Testis (tissue), 3 donors: ENCODE data around the gene C1orf198. TPM values are rescaled to one million over a fixed set of nuclear protein-coding genes. Genes with fewer than 3 reads are reported as not detected.

Source experiments
- DNase-seq: peaks from one replicate; pipeline ENCODE4 v3.0.0-alpha.2; 2019
- H3K27ac ChIP-seq, 2 donors: fragments of 200-600 bp; sonication (generic); one replicate each; pipeline ENCODE4 v1.5.1; 2019
- H3K27me3 ChIP-seq: fragments of 200-600 bp; sonication (generic); one replicate; pipeline ENCODE4 v1.5.1; 2019
- H3K36me3 ChIP-seq: fragments of 200-600 bp; sonication (generic); one replicate; pipeline ENCODE4 v1.5.1; 2017; ENCODE audit warnings: low read depth; ENCODE audit errors: missing control alignments
- H3K4me1 ChIP-seq: fragments of 200-600 bp; sonication (generic); one replicate; pipeline ENCODE4 v1.5.1; 2019
- H3K4me3 ChIP-seq, 2 donors: fragments of 200-600 bp; sonication (generic); one replicate each; pipeline ENCODE4 v1.5.1; 2017 to 2019
- H3K9me3 ChIP-seq: fragments of 200-600 bp; sonication (generic); one replicate; pipeline ENCODE4 v1.5.1; 2017
- CTCF ChIP-seq, 3 experiments: fragments of 450-650 bp in 2 of 3; fragments of 200-600 bp in 1 of 3; sonication (generic) in 1 of 3; IDR thresholded peaks; one replicate each; pipeline ENCODE4 v1.5.1; 2016 to 2019; ENCODE audit warnings: antibody characterized with exemption in 3 of 3, mild to moderate bottlenecking in 2 of 3, moderate library complexity in 1 of 3
- POLR2A ChIP-seq: fragments of 450-650 bp; IDR thresholded peaks from one replicate; pipeline ENCODE4 v1.6.1; 2017; ENCODE audit warnings: antibody characterized with exemption, mild to moderate bottlenecking, moderate library complexity
- WGBS, 2 donors: methylation state at CpG; one replicate each; pipeline ENCODE4 v1.1.5; 2018; 5-methylcytosine and 5-hydroxymethylcytosine counted together
- intact Hi-C: fragments of 100-400 bp; cut with DNase I; formaldehyde crosslinking; loops from one replicate; pipeline ENCODE4 v1.15.1; 2023; ENCODE audit warnings: low total_unique reads
- polyA plus RNA-seq: library from polyadenylated mRNA; stranded (reverse); fragments of 350-450 nt; fragmentation: Illumina TruSeq; extraction: RNeasy Lipid Tissue Mini Kit (QIAGEN cat#74804); gene quantifications from one replicate; pipeline ENCODE4 v1.2.3, GENCODE V29; 2014; ENCODE audit warnings: low read depth, low replicate concordance; ENCODE audit not compliant: insufficient read depth
- total RNA-seq, 2 donors: library from RNA; depleted of rRNA; stranded (reverse); fragments of >200 nt; gene quantifications; one replicate each; pipeline ENCODE4 v1.2.3, GENCODE V29; 2016

Gene C1orf198
- total and polyA plus RNA-seq, 3 donors from 2014 or later = 14.6 to 26.6 (median 20.2) TPM

GRCh38 chr1:230894664-230895063, 26.3 kb upstream of the C1orf198 start:
- no peak overlapping the region for H3K27ac ChIP-seq
- no peak overlapping the region for H3K4me3 ChIP-seq
- peaks cover 5% of the 10 kb centered on the region for H3K4me1 ChIP-seq
- no peaks in the 10 kb centered on the region for H3K9me3 ChIP-seq
- WGBS, 2 donors = 93 to 94% methylated on average over 5 of the region's 5 CpGs
- no peak for DNase-seq
- TF ChIP-seq POLR2A (no peak), CTCF (IDR thresholded peaks at IDR 0.05) (no peak)
- intact Hi-C loops = no loop called here
- no peaks in the 10 kb centered on the region for H3K27me3 ChIP-seq
- no peaks in the 10 kb centered on the region for H3K36me3 ChIP-seq

GRCh38 chr1:230894032-230894431, 25.7 kb upstream of the C1orf198 start:
- no peaks in the 10 kb centered on the region for H3K9me3 ChIP-seq
- WGBS, 2 donors = 90 to 96% methylated on average over 6 of the region's 6 CpGs
- TF ChIP-seq POLR2A (no peak), CTCF (IDR thresholded peaks at IDR 0.05) (no peak)
- no peaks in the 10 kb centered on the region for H3K27me3 ChIP-seq
- no peak overlapping the region for H3K4me3 ChIP-seq
- no peaks in the 10 kb centered on the region for H3K36me3 ChIP-seq
- no peak for DNase-seq
- H3K4me1 ChIP-seq = peaks cover 5% of the 10 kb centered on the region
- H3K27ac ChIP-seq = no peak overlapping the region
- intact Hi-C loops = no loop called here

GRCh38 chr1:230892018-230892491, 23.7 kb upstream of the C1orf198 start:
- Histone ChIP-seq H3K27me3 (no peaks in the 10 kb centered on the region), H3K4me3 (no peak overlapping the region), H3K36me3 (no peaks in the 10 kb centered on the region), H3K4me1 (peaks cover 5% of the 10 kb centered on the region), H3K27ac (no peak overlapping the region), H3K9me3 (no peaks in the 10 kb centered on the region)
- TF ChIP-seq POLR2A (no peak), CTCF (IDR thresholded peaks at IDR 0.05) (no peak)
- no peak for DNase-seq
- 89 to 95% methylated on average over 6 of the region's 6 CpGs for WGBS, 2 donors
- intact Hi-C loops = no loop called here

- intact Hi-C loops = no loop called here
- 32 to 40% methylated on average over 2 of the region's 2 CpGs for WGBS, 2 donors
- TF ChIP-seq CTCF (IDR thresholded peaks at IDR 0.05) (no peak), POLR2A (no peak)
- Histone ChIP-seq H3K9me3 (no peaks in the 10 kb centered on the region), H3K27me3 (no peaks in the 10 kb centered on the region), H3K4me1 (peaks cover 5% of the 10 kb centered on the region), H3K36me3 (no peaks in the 10 kb centered on the region), H3K4me3 (no peak overlapping the region), H3K27ac (no peak overlapping the region)
- DNase-seq = no peak
Observed at GRCh38 chr1:230891413-230891812, 23.1 kb upstream of the C1orf198 start.

- intact Hi-C loops = no loop called here
- TF ChIP-seq CTCF (IDR thresholded peaks at IDR 0.05) (no peak), POLR2A (no peak)
- no peak for DNase-seq
- WGBS, 2 donors = 93 to 95% methylated on average over 2 of the region's 2 CpGs
- no peak overlapping the region for H3K27ac ChIP-seq
- H3K4me1 ChIP-seq = no peaks in the 10 kb centered on the region
- no peaks in the 10 kb centered on the region for H3K36me3 ChIP-seq
- no peak overlapping the region for H3K4me3 ChIP-seq
- H3K9me3 ChIP-seq = no peaks in the 10 kb centered on the region
- no peaks in the 10 kb centered on the region for H3K27me3 ChIP-seq
Observed at GRCh38 chr1:230884646-230885045, 16.3 kb upstream of the C1orf198 start.
